BLaER1 treated with 17β-estradiol and CSF1 and Interleukin-3, amounts not matched to agents 10 nM and 100 nM (cell line): Measurements from ENCODE around the gene PLEKHA3.
"Not testable (repeated sequence)": the region's sequence is repeated elsewhere in the genome, so short reads cannot be mapped to it uniquely, and the experiment has no call there.

Experiments
- H3K27ac ChIP-seq, 11 experiments: shearing (Covaris generic); formaldehyde crosslinking; 2 replicates each; pipeline ENCODE4 v1.8.1; 2022
- H3K27me3 ChIP-seq, 11 experiments: shearing (Covaris generic); formaldehyde crosslinking; 2 replicates each; pipeline ENCODE4 v1.8.1; 2022
- H3K36me3 ChIP-seq, 11 experiments: shearing (Covaris generic); formaldehyde crosslinking; 2 replicates each; pipeline ENCODE4 v1.8.1; 2022
- H3K4me1 ChIP-seq, 10 experiments: shearing (Covaris generic); formaldehyde crosslinking; 2 replicates each; pipeline ENCODE4 v1.8.1; 2022
- H3K4me2 ChIP-seq, 11 experiments: shearing (Covaris generic); formaldehyde crosslinking; 2 replicates each; pipeline ENCODE4 v1.8.1; 2022
- H3K4me3 ChIP-seq, 10 experiments: shearing (Covaris generic); formaldehyde crosslinking; 2 replicates each; pipeline ENCODE4 v1.8.1; 2022
- H3K9ac ChIP-seq, 11 experiments: shearing (Covaris generic); formaldehyde crosslinking; 2 replicates each; pipeline ENCODE4 v1.8.1; 2022
- H3K9me3 ChIP-seq, 11 experiments: shearing (Covaris generic); formaldehyde crosslinking; replicated peaks in 1 of 11; 2 replicates each; pipeline ENCODE4 v1.8.1; 2022
- H4K20me1 ChIP-seq, 11 experiments: shearing (Covaris generic); formaldehyde crosslinking; 2 replicates each; pipeline ENCODE4 v1.8.1; 2022
- Cebpa-rat ChIP-seq, 11 experiments: shearing (Covaris generic); IDR thresholded peaks; 2 replicates each; pipeline ENCODE4 v1.8.1; 2022

The PLEKHA3 gene

GRCh38 chr2:178522950-178523595, 42.8 kb downstream of the PLEKHA3 start:
- Histone ChIP-seq H3K36me3 (peaks cover 6 to 11% (median 8%) of the 10 kb centered on the region in 11 experiments; a peak in 17 of 22 replicates), H3K9ac (peak overlapping the region; percentile 63 to 81 (median 77)), H3K4me3 (peak overlapping the region; percentile 63 to 75 (median 68)), H3K27me3 (no peaks in the 10 kb centered on the region), H3K27ac (peak overlapping the region; percentile 53 to 77 (median 67); a peak in 21 of 22 replicates), H3K9me3 (peaks cover 0 to 6% (median 0%) of the 10 kb centered on the region in 11 experiments; a peak in 3 of 22 replicates), H3K4me2 (peak overlapping the region; percentile 60 to 82 (median 76)), H4K20me1 (no peaks in the 10 kb centered on the region), H3K4me1 (peaks cover 0 to 7% (median 0%) of the 10 kb centered on the region in 10 experiments; a peak in 2 of 20 replicates)
- TF ChIP-seq Cebpa-rat (IDR thresholded peaks at IDR 0.05): no peak

- H3K4me3 ChIP-seq: peak overlapping the region; percentile 63 to 75 (median 68)
- H3K9ac ChIP-seq: peak overlapping the region; percentile 63 to 81 (median 77)
These were observed 43.4 kb downstream of the PLEKHA3 start for GRCh38 chr2:178523596-178524134.

GRCh38 chr2:178525010-178525409, 44.8 kb downstream of the PLEKHA3 start:
- H3K4me3 ChIP-seq, H3K9me3 ChIP-seq, H3K27me3 ChIP-seq, H4K20me1 ChIP-seq, H3K36me3 ChIP-seq, H3K9ac ChIP-seq, H3K4me2 ChIP-seq, H3K27ac ChIP-seq: not testable (repeated sequence)
- H3K4me1 ChIP-seq: peaks cover 0 to 10% (median 0%) of the 10 kb centered on the region in 10 experiments; a peak in 7 of 20 replicates

More at GRCh38 chr2:178523596-178524134, 43.4 kb downstream of the PLEKHA3 start:
- H3K4me2 ChIP-seq: peak overlapping the region; percentile 60 to 82 (median 76)
- no peaks in the 10 kb centered on the region for H4K20me1 ChIP-seq
- peaks cover 0 to 5% (median 2%) of the 10 kb centered on the region in 11 experiments; a peak in 12 of 22 replicates for H3K36me3 ChIP-seq
- H3K9me3 ChIP-seq: peaks cover 0 to 6% (median 0%) of the 10 kb centered on the region in 11 experiments; a peak in 3 of 22 replicates
- peaks cover 0 to 7% (median 0%) of the 10 kb centered on the region in 10 experiments; a peak in 2 of 20 replicates for H3K4me1 ChIP-seq
- no peaks in the 10 kb centered on the region for H3K27me3 ChIP-seq
- no peak for TF ChIP-seq Cebpa-rat (IDR thresholded peaks at IDR 0.05)
- H3K27ac ChIP-seq: peak overlapping the region; percentile 53 to 77 (median 67); a peak in 21 of 22 replicates

GRCh38 chr2:178525460-178525859, 45.2 kb downstream of the PLEKHA3 start:
- H3K27me3 ChIP-seq, H3K27ac ChIP-seq, H3K9me3 ChIP-seq, H3K4me3 ChIP-seq, H3K4me2 ChIP-seq, H4K20me1 ChIP-seq, H3K9ac ChIP-seq, H3K36me3 ChIP-seq: not testable (repeated sequence)
- H3K4me1 ChIP-seq: peaks cover 0 to 15% (median 3%) of the 10 kb centered on the region in 10 experiments; a peak in 10 of 20 replicates

- Histone ChIP-seq H3K27ac (no peak overlapping the region), H3K9me3 (peaks cover 0 to 9% (median under 1%) of the 10 kb centered on the region in 11 experiments; a peak in 6 of 22 replicates), H3K36me3 (peaks cover 0 to 6% (median 5%) of the 10 kb centered on the region in 11 experiments; a peak in 15 of 22 replicates), H3K4me1 (peaks cover 0 to 22% (median 7%) of the 10 kb centered on the region in 10 experiments; a peak in 10 of 20 replicates), H4K20me1 (no peaks in the 10 kb centered on the region), H3K4me2 (no peak overlapping the region), H3K27me3 (no peaks in the 10 kb centered on the region), H3K4me3 (no peak overlapping the region), H3K9ac (no peak overlapping the region)
- no peak for TF ChIP-seq Cebpa-rat (IDR thresholded peaks at IDR 0.05)
These were observed 46.0 kb downstream of the PLEKHA3 start for GRCh38 chr2:178526256-178526655.

GRCh38 chr2:178527592-178527991, 47.3 kb downstream of the PLEKHA3 start:
- Histone ChIP-seq H3K27ac (no peak overlapping the region), H3K9me3 (peaks cover 0 to 20% (median 6%) of the 10 kb centered on the region in 11 experiments; a peak in 10 of 22 replicates), H3K4me2 (no peak overlapping the region), H3K4me1 (peaks cover 0 to 26% (median 7%) of the 10 kb centered on the region in 10 experiments; a peak in 10 of 20 replicates), H3K4me3 (no peak overlapping the region), H3K36me3 (peaks cover 10 to 19% (median 17%) of the 10 kb centered on the region in 11 experiments), H3K27me3 (no peaks in the 10 kb centered on the region), H3K9ac (no peak overlapping the region), H4K20me1 (no peaks in the 10 kb centered on the region)
- no peak for TF ChIP-seq Cebpa-rat (IDR thresholded peaks at IDR 0.05)

- Histone ChIP-seq H3K9ac (no peak overlapping the region), H3K9me3 (peaks cover 0 to 21% (median 7%) of the 10 kb centered on the region in 11 experiments; a peak in 10 of 22 replicates), H3K4me1 (peaks cover 0 to 26% (median 7%) of the 10 kb centered on the region in 10 experiments; a peak in 10 of 20 replicates), H3K36me3 (peaks cover 19 to 30% (median 28%) of the 10 kb centered on the region in 11 experiments), H3K27me3 (no peaks in the 10 kb centered on the region), H3K4me2 (no peak overlapping the region), H4K20me1 (no peaks in the 10 kb centered on the region), H3K4me3 (no peak overlapping the region), H3K27ac (no peak overlapping the region)
- no peak for TF ChIP-seq Cebpa-rat (IDR thresholded peaks at IDR 0.05)
These were observed 48.4 kb downstream of the PLEKHA3 start for GRCh38 chr2:178528647-178529046.

GRCh38 chr2:178529194-178529593, 48.9 kb downstream of the PLEKHA3 start:
- TF ChIP-seq Cebpa-rat (IDR thresholded peaks at IDR 0.05): no peak
- Histone ChIP-seq H3K27ac (no peak overlapping the region), H3K36me3 (peaks cover 25 to 35% (median 33%) of the 10 kb centered on the region in 11 experiments), H3K4me3 (no peak overlapping the region), H3K4me2 (no peak overlapping the region), H3K4me1 (peaks cover 0 to 25% (median 6%) of the 10 kb centered on the region in 10 experiments; a peak in 10 of 20 replicates), H4K20me1 (no peaks in the 10 kb centered on the region), H3K27me3 (no peaks in the 10 kb centered on the region), H3K9me3 (peaks cover 0 to 21% (median 7%) of the 10 kb centered on the region in 11 experiments; a peak in 10 of 22 replicates), H3K9ac (no peak overlapping the region)

GRCh38 chr2:178530131-178530530, 49.9 kb downstream of the PLEKHA3 start:
- Histone ChIP-seq H3K36me3 (peaks cover 32 to 43% (median 38%) of the 10 kb centered on the region in 11 experiments), H3K27ac (peak overlapping the region in 2 of 11 experiments; percentile 21 to 28; a peak in 1 of 22 replicates), H3K9ac (no peak overlapping the region), H3K4me1 (peaks cover 0 to 25% (median 4%) of the 10 kb centered on the region in 10 experiments; a peak in 9 of 20 replicates), H3K9me3 (peaks cover 0 to 21% (median 7%) of the 10 kb centered on the region in 11 experiments; a peak in 10 of 22 replicates), H3K4me3 (no peak overlapping the region), H3K27me3 (no peaks in the 10 kb centered on the region), H3K4me2 (peak overlapping the region in 5 of 11 experiments; percentile 17 to 55 (median 44); a peak in 8 of 22 replicates), H4K20me1 (no peaks in the 10 kb centered on the region)
- TF ChIP-seq Cebpa-rat (IDR thresholded peaks at IDR 0.05): no peak
